ENCODE measurements around the gene APCDD1L. TPM values are rescaled to one million over a fixed set of nuclear protein-coding genes. Genes with fewer than 3 reads are reported as not detected.
"Not testable (repeated sequence)": the region's sequence is repeated elsewhere in the genome, so short reads cannot be mapped to it uniquely, and the experiment has no call there.

The APCDD1L gene
- total RNA-seq, 1 donor from 2014 or later: 0.86 TPM

DNA sequence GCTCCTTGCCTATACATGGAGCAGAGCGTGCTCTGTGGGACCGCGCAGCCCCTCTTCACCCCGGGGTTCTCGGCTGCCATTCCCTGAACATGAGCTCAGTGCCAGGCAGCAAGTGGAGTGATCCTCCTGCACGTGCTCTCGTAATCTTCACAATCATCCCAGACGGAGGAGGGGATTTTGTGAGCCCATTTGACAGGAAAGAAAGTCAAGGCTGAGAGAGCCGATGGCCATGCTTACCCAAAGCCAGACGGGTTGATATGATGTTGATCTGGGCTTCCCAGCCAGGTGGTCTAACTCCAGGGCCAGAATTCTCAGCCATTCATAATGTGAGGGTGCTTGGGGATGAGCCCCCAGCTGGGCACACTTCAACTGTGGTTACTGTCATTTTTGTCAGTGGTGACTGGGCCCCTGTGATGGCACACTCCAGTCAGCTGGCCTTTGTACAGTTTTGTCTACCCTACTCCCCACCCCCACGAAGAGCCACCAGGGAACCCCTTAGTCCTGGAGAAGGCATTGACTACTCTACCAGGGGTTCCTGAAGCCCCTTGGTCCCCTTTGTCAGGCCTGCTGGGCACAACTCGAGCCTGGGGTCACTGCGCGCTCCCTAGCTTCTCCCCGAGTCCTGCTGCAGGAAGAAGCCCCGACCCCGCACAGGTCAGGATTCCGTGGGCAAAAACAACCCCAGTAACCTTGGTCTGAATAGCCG is 1.5 kb downstream of the APCDD1L start:
- no peak overlapping the region for H3K4me3 ChIP-seq (ENCODE audit: low read depth, low read length)
- no peak for DNase-seq (ENCODE audit: low read depth)
- TF ChIP-seq, protein P1, sequence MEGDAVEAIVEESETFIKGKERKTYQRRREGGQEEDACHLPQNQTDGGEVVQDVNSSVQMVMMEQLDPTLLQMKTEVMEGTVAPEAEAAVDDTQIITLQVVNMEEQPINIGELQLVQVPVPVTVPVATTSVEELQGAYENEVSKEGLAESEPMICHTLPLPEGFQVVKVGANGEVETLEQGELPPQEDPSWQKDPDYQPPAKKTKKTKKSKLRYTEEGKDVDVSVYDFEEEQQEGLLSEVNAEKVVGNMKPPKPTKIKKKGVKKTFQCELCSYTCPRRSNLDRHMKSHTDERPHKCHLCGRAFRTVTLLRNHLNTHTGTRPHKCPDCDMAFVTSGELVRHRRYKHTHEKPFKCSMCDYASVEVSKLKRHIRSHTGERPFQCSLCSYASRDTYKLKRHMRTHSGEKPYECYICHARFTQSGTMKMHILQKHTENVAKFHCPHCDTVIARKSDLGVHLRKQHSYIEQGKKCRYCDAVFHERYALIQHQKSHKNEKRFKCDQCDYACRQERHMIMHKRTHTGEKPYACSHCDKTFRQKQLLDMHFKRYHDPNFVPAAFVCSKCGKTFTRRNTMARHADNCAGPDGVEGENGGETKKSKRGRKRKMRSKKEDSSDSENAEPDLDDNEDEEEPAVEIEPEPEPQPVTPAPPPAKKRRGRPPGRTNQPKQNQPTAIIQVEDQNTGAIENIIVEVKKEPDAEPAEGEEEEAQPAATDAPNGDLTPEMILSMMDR (conservative IDR thresholded peaks at IDR 0.05; ENCODE audit: low read depth, low read length): no peak

DNA sequence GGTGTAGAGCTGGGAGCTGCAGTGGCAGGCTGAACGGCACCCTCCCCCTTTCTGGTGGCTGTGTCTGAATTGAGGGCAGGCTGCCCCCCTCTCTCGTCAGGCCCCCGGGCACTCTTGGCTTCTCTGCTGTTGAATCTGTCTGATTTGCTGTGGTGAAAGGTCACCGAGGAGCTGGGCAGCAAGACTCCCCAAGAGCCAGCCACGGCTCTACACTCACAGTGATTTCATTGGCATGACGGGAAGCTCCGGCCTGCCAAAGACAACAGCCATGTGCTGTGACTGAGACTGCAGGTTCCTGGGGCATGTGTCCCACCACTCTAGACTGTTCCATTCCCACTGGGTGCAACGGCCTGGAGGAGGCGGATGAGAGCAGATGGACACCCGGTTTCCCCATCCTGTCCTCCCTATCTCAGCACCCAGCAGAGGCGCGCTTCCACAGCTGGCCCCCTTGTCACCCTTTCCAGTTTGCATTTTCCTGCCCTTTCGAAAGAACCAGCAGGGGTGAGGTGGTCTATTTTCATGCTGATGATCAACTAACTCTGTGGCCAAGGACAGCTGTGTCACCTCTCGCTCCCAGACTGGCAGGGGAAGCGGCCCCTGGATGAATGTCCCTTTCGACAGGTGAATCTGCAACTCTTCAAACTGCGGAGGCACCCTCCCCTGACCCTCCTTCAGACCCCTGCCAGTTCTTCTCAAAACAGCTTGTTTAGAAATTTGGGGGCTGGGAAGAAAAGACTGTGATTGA is 2.2 kb downstream of the APCDD1L start:
- TF ChIP-seq, protein P1 (conservative IDR thresholded peaks at IDR 0.05; ENCODE audit: low read depth, low read length): no peak
- DNase-seq (ENCODE audit: low read depth): no peak

DNA sequence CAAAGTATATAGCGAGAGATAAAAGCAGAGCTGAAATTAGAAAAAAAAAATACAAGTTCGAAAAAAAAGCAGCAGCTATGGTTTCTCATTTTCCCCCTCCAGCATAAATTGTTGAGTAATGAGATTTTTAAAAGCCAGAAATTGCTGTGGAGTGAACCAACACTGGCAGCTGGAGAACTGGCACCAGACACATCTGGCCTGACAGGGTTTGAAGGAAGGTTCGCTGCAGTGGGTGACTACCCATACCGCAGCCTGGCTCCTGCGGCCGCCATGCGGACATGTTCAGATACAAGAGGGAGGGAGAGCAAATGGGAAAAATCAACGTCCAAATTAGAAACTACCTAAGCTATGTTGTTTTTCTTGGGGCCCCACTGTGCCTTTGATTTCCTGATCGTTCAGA is 3.3 kb downstream of the APCDD1L start:
- TF ChIP-seq, protein P1 (conservative IDR thresholded peaks at IDR 0.05; ENCODE audit: low read depth, low read length): no peak
- no peak overlapping the region for H3K4me3 ChIP-seq (ENCODE audit: low read depth, low read length)
- no peak for DNase-seq (ENCODE audit: low read depth)

More for the DNA sequence above, 2.2 kb downstream of the APCDD1L start:
- no peak overlapping the region for H3K4me3 ChIP-seq (ENCODE audit: low read depth, low read length)

DNA sequence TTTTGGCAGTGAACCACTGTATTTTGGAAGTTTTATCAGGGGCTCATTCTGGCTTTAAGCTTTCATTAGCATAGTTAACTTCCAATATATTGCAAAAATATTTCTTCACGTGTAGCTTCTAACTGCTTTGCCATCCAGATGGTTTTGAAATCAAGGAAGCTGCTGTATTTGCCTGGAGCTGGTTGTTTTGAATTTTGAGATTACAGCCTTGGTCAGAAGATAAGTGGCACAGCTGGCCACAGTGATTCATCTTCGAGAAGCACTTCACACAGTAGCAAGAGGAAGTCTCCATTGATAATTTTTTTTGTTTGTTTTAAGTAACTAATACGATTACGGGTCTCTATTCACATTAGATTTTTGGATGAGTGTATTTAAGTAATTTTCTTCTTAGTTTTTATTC is 3.8 kb downstream of the APCDD1L start:
- TF ChIP-seq, protein P1 (conservative IDR thresholded peaks at IDR 0.05; ENCODE audit: low read depth, low read length): no peak
- no peak overlapping the region for H3K4me3 ChIP-seq (ENCODE audit: low read depth, low read length)
- no peak for DNase-seq (ENCODE audit: low read depth)

DNA sequence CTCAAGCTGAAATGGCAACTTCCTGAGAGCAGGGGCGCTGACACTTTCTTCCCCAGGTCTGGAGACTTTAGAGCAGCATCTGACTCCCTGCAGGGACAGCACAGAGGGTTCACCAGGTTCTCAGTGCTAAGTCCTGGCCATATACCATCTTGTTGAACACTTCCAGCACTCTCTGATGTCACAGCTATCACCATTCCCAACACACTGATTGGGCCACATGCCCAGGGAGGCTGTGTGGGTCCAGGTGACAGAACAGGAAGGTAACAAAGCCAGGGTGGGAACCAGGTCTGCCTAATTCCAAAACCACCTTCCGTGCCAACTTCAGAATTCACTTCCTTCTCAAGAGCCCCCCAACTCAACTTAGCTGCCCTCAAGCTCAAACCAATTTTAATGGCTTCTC is 4.3 kb downstream of the APCDD1L start:
- no peak for DNase-seq (ENCODE audit: low read depth)
- H3K4me3 ChIP-seq (ENCODE audit: low read depth, low read length): no peak overlapping the region
- TF ChIP-seq, protein P1 (conservative IDR thresholded peaks at IDR 0.05; ENCODE audit: low read depth, low read length): no peak

DNA sequence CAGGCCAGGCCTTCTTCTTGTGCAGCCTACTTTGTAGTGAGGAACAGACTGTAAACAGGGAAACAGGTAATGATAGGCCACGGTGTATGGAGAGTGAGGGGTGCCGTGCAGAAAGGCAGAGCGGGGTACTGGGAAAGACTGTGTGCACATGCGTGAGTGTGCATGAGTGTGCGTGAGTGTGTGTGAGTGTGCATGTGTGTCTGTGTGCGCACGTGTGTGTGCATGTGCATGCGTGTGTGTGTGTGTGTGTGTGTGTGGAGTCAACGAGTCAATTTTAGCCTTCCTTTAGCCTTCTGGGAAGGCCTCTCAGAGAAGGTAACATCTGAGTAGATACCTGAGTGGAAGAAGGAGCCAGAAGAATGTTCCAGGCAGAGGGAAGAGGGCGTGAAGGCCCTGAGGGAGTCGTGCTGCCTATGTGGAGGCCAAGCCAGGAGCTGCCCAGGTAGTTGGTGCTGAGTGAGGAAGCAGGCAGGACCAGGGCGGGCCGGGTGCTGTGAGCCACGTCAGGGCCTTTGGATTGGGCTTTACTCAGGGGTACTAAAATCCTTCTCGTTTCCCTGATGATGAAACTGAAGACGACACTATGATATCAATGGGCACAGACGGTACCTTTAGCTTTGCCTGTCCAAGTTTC is 6.3 kb downstream of the APCDD1L start:
- no peak for DNase-seq (ENCODE audit: low read depth)
- TF ChIP-seq, protein P1 (conservative IDR thresholded peaks at IDR 0.05; ENCODE audit: low read depth, low read length): no peak

DNA sequence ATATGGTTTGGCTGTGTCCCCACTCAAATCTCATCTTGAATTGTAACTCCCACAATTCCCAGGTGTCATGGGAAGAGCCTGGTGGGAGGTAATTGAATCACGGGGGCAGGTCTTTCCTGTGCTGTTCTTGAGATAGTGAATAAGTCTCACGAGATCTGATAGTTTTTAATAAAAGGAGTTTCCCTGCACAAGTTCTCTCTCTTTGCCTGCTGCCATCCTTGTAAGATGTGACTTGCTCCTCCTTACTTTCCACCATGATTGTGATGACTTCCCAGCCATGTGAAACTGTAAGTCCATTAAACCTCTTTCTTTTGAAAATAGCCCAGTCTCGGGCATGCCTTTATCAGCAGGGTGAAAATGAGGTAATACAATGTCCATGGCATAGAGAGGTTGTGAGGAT is 8.2 kb downstream of the APCDD1L start:
- H3K4me3 ChIP-seq (ENCODE audit: low read depth, low read length); DNase-seq (ENCODE audit: low read depth): not testable (repeated sequence)

More for the DNA sequence above, 6.3 kb downstream of the APCDD1L start:
- H3K4me3 ChIP-seq (ENCODE audit: low read depth, low read length): no peak overlapping the region
